IPS DF 19.7 (cell line): ENCODE results near the gene PRCD.

Source experiments
- DNase-seq: peaks from one replicate; pipeline ENCODE4 v3.0.0-alpha.2; 2013; ENCODE audit warnings: low read depth, low spot score

The PRCD gene

DNA sequence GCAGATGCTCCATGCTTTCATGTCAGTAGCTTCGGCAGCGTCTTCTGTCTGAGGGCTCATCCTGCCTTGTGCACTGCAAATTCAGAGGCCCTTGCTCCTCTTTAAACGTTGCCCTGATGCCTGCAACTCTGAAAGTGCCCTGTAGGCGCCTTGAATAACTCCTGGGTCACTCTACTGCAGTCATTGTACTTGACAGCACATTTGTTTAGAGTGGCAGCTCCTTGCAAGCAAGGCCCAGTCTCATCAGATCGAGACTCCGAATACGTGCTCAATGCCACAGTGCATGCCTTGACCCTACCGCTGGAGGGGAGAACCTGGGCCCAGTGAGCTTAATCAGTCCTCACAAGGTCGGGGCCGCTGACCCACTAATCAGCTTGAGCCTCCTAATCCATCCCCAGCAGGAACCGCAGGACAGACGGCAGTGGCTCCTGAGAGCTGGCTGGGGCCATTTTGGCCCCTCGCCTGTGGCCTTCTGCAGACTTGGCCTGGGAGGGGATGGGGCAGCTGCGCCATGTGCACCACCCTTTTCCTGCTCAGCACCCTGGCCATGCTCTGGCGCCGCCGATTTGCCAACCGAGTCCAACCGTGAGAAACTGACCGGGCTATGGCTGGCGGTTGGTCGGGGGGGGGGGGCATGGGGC is at the start of gene PRCD:
Gene PRCD, plus strand, starts transcription at position 414 of the 641 bp plus-strand sequence. Its CDS starts 98 bp downstream, at position 512.
- DNase-seq, result no peak

- DNase-seq, result no peak
These were observed 49.6 kb upstream of the PRCD start for GRCh38 chr17:76490112-76490710.

GRCh38 chr17:76491271-76492122 is 48.3 kb upstream of the PRCD start:
- no peak for DNase-seq

DNA sequence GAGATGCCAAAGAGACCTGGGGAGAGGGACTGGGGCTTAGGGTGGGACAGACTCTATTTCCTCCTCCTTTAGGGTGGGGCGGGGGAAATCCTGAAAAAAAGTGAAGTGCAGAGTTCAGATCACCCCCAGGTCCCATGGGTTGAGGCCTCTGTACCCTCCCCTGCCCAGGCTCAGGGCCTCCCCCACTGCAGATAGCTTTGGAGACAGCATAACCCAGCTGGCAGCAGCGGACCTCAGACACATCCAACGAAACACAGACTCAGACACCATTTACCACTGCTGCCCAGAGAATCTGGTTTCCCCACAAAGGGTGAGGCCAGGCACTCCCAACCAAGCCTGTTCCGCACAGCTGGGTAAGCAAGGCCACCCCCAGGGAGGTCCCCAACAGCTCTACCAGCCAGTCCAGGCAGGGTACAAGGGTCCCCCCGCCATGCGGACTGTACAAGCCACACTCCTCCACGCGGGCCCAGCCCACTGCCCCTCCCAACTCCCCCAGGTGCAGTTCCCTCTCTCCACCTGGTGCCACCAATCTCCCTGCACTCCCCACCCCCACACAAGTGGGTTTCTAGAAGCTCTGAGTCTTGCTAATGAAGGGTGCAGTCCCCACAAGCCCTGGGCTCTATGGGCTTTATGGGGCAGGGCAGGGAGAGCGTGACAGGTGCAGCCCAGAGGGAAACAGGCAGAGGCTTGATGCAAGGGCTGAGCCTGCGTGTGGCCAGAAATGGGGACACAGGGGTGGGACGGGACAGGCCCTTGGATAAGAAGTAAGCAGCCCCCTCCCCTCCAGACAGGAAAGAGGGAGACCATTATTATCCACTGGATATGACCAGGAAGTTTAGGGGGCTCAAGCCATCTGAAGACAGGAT is 47.5 kb upstream of the PRCD start:
- DNase-seq, result no peak

GRCh38 chr17:76492989-76493501 is 46.8 kb upstream of the PRCD start:
- DNase-seq, result no peak

GRCh38 chr17:76493505-76494167 is 46.2 kb upstream of the PRCD start:
- no peak for DNase-seq

DNA sequence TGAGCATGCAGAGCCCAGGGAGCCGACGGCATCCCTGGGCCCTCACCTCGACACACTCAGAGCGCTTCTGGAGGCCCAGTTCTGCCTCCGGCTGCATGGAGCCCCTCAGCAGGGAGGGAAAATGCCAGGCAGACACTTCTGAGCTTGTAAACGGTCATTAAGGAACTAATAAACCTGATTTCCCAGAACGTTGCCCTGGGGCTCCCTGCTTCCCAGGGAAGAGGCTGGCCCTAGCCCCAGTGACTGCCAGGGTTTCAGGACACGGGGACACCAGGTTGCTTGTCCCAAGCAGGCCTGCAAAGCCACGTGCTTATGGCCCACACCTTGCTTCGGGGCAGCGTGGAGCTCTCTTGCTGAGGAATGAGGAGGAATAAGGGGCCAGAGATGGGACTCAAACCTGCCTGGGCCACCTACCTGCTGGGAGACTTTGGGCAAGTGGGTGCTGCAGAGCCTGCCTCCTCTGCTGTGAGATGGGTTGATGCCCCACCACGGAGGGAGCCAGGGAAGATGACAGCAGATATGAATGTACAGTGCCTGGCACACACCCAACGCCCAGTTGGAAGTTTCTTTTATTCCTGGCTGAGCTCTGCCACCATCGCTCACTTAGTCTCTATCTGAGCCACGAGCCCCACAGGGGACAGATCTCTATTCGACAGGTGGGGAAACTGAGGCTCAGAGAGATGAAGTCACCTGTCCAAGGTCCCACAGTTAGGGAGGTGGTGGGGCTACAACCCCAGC is 44.0 kb upstream of the PRCD start:
- no peak for DNase-seq

DNA sequence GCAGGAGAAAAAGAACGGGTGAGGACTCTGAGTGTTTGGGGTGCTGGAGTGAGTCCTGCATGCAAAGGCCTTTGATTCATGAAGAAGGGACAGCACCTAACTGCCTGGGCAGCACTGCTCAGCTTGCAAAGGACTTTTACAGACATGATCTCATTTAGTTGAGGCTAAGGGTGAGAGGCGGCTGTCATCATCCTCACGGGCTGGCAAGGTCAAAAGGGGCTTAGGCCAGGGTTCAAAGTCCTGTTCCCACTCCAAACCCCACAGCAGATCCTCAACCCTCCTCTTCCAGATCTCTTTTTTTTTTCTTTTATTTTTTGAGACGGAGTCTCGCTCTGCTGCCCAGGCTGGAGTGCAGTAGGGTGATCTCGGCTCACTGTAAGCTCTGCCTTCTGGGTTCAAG is 43.4 kb upstream of the PRCD start:
- no peak for DNase-seq

DNA sequence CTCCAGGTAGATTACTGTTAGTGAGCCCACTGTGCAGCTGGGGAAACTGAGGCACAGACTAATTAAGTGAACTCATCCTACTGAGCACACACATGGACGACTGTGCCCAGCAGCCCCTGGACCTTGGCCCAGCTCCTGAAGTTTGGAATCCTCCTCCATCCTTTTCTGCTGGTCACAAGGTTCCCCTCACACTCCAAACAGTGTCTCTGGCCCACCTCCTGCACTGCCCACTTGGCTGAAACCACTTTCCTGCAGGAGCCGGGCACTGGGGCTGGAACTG is 42.2 kb upstream of the PRCD start:
- no peak for DNase-seq

- DNase-seq, result no peak
These were observed 41.6 kb upstream of the PRCD start for GRCh38 chr17:76497979-76498875.

- no peak for DNase-seq
These were observed 41.0 kb upstream of the PRCD start for GRCh38 chr17:76498876-76499251.

GRCh38 chr17:76499267-76499667 is 40.6 kb upstream of the PRCD start:
- no peak for DNase-seq

GRCh38 chr17:76500074-76500746 is 39.6 kb upstream of the PRCD start:
- DNase-seq, result no peak

GRCh38 chr17:76500747-76501017 is 39.2 kb upstream of the PRCD start:
- no peak for DNase-seq

DNA sequence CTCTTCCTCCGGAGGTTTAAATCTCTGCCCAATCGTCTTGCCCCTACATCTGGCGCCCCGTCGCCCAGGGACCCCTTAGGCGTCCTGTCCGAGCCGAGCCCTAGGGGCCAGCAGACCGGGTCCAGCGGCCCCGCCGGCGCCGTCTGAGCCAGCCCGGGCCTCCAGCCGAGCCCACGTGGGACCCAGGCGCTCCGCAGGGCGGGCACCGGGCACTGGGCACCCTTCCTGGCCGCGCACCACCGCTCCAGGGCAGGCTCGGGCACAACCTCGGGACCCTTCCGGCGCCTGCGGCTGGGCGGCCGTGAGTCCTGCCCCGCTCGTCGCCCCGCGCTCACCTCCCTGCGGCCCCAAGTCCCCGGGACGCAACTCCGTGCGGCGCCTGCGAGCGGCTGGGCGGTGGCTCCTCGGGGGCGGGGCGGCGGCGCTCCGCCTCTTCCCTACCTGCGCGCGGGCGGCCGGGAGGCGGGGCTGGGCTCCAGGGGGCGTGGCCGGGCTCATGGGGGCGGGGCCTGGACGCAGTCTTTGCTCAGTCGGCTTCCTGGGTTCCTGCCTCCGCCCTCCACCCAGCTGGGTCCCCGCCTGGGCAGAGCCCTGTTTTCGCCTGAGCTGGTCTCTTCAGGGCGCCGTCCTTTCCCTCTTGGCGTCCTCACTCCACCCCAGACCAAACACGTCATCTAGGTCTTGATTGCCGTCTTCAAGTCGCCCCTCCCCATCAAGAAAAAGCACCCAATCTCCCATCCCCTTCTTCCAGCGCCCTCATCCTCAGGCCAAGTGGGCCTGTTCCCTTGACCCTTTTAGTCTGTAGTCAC is 38.6 kb upstream of the PRCD start, which contains the start of gene RHBDF2:
Gene RHBDF2, minus strand, starts transcription at position 406 of the 809 bp plus-strand sequence. CDS start 19,899 bp downstream, outside the sequence.
- no peak for DNase-seq

- DNase-seq, result no peak
These were observed 38.0 kb upstream of the PRCD start for GRCh38 chr17:76501827-76502307.

DNA sequence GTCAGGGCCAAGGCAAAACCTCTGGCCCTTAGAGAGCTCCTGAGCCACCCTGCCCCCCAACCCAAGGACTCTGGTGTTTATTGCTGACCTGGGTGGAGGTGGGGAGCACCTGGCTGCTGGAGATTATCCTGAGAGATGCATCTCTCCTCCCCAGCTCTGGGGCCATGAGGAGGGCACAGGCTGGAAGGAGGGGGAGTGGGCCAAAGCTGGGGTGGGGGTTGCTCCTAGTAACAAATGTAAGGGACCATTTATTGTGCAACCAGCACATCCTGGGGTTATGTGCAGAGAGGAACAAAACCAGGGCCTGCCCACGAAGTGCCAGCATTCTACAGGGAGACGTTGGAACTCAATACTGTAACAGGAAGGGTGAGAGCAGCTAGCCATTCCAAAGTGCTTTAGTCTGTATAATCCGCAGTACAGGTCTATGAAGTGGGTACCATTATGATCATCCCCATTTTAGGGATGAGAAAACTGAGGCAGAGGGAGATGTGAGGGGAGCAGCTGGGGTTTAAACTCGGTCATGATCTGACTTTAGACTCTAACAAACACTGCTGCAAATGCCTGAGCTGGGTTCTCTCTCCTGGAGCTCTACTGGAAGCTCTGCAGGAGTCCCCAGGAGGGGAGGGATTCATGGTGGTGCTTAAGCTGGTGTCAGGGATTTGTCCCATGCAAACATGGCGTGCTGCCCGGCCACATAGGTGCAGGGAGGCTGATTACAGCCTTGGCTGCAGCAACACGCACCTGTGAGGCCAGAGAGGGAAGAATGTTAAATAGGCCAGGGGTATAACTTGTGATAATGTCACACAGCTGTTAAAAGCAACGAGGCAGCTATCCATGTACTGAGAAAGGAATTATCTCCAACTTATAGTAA is 37.3 kb upstream of the PRCD start:
- DNase-seq, result no peak
